ENCODE results near the gene CTNNA2. TPM values are rescaled to one million over a fixed set of nuclear protein-coding genes. Genes with fewer than 3 reads are reported as not detected.

The CTNNA2 gene
- total RNA-seq, 1 experiment from 2014 or later, result 0.02 TPM

DNA sequence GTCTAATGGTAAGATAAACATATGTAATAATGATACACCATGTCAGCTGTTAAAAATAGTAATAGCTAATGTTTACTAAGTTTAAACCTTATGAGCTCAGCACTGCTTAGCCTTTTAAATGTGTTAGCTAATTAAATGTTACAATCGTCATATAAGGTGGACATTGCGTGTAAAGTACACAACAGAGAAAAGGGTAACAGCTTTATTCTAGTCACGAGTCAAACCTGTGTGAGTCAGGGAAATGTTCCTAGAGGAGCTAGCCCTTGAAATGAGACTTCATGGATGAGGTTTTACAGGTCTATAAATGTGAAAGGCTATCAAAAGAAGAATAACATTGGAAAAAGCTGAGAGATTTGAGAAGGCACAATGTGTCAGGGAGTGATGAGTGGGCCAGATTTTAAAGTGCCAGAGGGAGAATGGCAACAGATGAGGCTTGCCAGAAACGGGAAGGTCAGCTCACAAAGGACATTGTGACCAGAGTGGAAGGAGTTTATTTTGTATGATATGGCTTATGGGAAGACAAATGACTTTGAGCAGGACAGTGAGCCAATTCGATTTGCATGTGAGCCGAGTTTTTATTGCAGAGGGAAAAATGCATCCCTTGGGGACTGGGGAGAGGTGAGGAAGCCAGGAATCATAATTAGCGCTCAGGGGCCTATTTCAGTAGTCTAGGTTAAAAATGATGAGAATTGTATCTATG, 276.3 kb downstream of the CTNNA2 start:
- no peak for DNase-seq (ENCODE audit: low read depth)

- DNase-seq (ENCODE audit: low read depth), result no peak
Observed at GRCh38 chr2:79789811-79790210, 277.0 kb downstream of the CTNNA2 start.

DNA sequence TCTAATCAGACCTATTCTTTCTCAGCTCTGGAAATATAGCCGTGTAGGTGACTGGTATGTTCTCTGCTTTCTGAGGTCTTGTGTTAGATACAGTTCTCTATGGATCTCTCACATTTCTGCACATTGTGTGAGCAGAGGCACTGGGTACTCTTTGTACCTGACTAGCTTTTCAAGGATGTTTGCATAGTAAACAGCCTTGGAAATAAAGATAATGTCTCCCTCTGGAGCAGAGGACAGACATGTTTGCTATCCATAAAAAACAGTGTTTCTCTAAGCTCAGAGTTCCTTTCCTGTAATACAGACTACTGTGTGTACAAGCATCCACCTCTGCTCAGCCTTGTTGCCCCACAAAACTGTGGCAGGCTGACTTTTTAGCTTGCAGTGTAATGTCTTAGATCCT, 279.2 kb downstream of the CTNNA2 start:
- DNase-seq (ENCODE audit: low read depth), result no peak

- no peak for DNase-seq (ENCODE audit: low read depth)
Observed at GRCh38 chr2:79793006-79793405, 280.2 kb downstream of the CTNNA2 start.

GRCh38 chr2:79796641-79797040, 283.8 kb downstream of the CTNNA2 start:
- DNase-seq (ENCODE audit: low read depth), result no peak

GRCh38 chr2:79798776-79799175, 285.9 kb downstream of the CTNNA2 start:
- no peak for DNase-seq (ENCODE audit: low read depth)

- no peak for DNase-seq (ENCODE audit: low read depth)
Observed at GRCh38 chr2:79799729-79800128, 286.9 kb downstream of the CTNNA2 start.

DNA sequence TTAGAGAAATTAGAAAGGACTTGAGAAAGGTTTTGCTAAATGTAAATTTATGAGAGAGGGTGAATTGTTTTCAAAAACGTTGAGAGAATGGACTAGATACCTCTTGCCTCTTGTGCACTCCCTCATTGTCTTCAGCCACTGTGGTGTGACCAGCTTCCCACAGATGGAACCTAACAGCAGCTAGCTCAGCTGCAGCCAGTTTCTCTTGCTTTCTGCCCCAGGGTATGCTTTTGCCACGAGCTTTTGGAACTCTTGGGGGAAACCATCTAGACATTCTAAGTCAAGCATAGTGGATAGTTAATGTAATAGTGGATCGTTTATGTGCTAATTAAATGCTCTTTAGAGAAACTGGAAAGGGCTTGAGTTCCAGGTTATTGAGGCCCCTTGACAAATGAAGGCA, 288.2 kb downstream of the CTNNA2 start:
- no peak for DNase-seq (ENCODE audit: low read depth)

DNA sequence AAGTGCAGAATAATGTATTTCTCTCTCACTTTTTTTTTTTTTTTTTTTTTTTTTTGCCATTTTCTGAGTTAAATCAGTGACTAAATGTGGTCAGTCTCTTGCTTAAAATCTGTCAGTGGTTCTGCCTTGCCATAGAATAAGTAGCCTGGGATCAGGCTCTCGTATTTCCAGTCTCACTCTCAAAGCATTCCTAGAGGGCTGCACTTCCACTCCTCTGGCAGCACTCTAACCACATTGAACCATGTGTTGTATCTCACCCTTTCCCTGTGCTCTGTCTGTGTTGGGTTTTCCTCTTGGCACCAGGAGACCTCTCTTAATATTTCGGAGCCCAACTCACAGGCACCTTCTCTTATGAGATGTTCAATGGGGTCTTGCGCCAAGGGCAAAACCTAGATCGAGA, 304.4 kb downstream of the CTNNA2 start:
- DNase-seq (ENCODE audit: low read depth), result no peak

DNA sequence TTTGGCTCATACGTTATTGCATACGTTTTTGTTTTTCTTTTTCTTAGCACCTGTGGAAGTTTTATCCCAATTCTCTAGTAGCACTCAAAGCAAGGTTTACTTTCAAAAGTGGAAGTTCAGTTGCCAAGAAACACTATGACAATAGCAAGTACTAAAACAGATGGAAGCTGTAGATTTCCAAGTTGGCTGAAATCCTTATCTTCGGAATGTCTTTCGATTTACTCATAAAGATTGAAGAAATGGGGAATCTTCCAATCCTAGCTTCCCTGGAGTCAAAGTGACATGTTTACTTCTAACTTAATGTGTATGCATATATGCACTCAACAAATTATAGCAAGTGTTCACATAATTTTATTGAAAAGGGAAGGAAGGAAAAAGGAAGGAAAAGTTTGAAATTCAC, 307.4 kb downstream of the CTNNA2 start:
- DNase-seq (ENCODE audit: low read depth), result no peak

- DNase-seq (ENCODE audit: low read depth), result no peak
Observed at GRCh38 chr2:79822136-79822535, 309.3 kb downstream of the CTNNA2 start.

GRCh38 chr2:79824086-79824786, 311.4 kb downstream of the CTNNA2 start:
- DNase-seq (ENCODE audit: low read depth), result no peak

GRCh38 chr2:79827881-79828280, 315.0 kb downstream of the CTNNA2 start:
- DNase-seq (ENCODE audit: low read depth), result no peak

DNA sequence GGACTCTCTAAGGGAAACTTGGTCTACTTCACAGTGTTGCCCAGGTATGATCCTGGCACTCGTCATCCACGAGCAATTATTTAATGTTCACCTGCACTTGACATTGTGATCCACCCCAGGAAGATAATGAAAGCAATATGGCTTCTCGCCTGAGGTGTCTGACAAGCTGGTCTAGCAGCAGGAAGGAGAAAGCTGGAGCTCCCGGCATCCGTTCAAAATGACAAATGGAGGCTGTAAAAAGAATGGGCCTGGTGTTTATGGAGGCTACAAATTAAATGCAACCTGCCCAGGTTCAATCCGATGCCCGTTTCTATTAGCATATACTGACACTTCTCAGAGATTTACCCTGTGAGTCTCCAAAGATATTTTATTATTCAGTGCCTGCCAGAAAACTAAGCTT, 317.6 kb downstream of the CTNNA2 start:
- DNase-seq (ENCODE audit: low read depth), result no peak

DNA sequence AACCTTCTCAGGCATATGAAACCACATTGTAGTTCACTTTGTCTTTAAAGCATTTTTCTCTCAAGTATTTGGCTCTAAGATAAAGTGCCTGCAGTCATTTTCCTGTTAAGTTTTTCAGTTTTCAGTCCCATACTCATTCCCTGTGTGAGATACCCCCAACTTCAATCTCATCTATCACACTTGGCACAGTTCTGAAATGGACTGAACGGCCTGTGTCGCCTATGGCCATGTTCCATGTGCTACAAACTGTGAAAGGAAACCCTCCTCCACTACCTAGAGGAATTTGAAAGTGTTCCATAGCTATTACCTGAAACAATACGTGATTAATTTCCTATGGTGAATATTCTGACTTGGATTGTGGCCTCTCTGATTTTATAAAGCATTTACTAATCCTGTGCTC, 319.1 kb downstream of the CTNNA2 start:
- DNase-seq (ENCODE audit: low read depth), result no peak

DNA sequence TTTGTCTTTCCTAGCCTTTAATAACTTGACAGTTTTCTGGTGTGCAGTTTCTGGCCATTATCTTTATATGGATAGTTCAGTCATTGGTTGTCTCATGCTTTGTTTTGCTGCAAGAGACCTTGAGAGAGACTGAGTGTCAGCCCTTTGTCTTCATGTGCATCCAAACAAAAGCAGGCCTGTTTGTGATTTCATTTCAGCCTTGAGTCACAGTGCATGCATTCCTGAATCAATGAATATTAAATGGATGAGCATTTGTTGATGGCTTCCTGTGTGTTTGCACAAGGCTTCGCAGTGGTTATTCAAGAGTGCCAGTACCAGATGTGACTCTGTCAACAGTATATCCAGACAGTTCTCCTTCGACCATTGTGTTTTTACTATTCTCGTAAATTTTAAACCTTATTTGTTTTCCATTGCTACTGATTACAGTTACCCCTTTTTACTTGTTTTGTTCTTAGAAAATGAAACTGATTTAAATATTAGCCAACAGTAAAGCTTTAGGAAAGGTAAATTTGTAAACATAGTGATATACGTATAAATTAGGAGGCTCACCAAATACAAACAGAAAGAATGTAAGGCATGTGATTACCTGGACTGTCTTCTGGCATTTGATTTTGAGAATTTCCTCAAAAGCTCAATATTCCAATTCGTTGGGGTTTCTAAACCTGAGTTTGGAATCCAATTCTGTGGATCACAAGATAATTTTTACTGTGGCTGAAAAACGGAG, 319.8 kb downstream of the CTNNA2 start:
- no peak for DNase-seq (ENCODE audit: low read depth)

GRCh38 chr2:79833235-79833878, 320.5 kb downstream of the CTNNA2 start:
- DNase-seq (ENCODE audit: low read depth), result no peak

DNA sequence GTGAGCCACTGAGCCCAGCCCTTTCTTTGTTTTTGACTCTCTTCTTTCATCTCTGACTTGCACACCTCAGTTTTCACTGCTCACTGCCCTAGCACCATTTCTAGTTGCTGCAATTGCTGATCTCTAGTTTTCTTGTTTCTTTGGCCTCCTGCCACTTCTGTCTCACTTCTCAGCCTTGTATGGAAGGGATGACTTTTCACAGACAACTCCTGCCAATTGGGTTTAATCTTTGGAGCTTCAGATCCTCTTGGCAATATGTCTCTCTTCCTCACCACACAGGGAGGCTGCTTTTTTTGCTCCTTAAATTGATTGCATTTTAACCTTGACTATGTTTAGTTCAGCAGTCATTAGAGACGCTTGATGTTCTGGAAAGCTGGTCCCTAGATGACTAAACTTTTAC, 323.1 kb downstream of the CTNNA2 start:
- DNase-seq (ENCODE audit: low read depth), result no peak

GRCh38 chr2:79844011-79844410, 331.2 kb downstream of the CTNNA2 start:
- DNase-seq (ENCODE audit: low read depth), result no peak

GRCh38 chr2:79846878-79847277, 334.0 kb downstream of the CTNNA2 start:
- DNase-seq (ENCODE audit: low read depth), result no peak

DNA sequence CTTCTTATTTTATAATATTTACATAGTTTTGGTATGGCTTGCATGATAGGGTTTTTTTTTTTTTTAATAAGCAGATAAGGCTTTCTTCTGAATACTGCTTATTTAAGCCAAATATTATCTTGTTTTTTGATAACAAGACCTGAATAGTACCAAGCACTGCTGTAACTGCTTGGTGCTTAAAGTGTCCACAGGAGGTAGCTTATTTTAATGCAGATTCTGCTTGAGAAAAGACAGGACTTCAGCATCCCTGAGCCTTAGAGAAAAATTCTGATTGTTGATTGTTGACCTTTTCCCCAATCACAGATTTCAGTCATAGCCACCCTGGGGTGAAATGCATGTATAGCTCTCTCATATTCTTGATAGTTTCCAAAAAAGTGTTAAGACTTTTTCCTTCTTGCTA, 336.4 kb downstream of the CTNNA2 start:
- no peak for DNase-seq (ENCODE audit: low read depth)

DNA sequence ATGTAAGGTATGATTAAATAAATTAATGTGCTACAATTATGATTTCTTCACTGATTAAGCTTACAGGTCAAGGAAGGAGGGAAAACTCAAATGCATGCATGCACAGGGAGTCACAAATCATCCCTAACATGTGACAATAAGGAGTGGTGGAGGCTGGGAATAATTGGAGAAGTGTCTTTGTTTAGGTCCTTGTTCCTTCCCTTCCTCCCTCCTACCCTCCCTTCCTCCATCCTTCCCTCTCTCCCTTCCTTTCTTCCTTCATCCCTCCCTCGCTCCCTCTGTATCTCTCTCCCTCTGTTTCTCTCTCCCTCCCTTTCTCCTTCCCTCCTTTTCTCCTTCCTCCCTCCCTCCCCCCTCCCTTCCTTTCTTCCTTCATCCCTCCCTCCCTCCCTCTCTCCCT, 337.1 kb downstream of the CTNNA2 start:
- DNase-seq (ENCODE audit: low read depth), result no peak

All from M059J (cell line).